HG03432 (cell line): ENCODE data around the gene LMO1.
A peak's percentile ranks its signal among the peaks of the same experiment; 100 is the strongest.

ENCODE experiments used
- ATAC-seq: cut with Tn5 transposase; IDR thresholded peaks from one replicate; pipeline ENCODE4 v1.9.1; 2021; ENCODE audit warnings: mild to moderate bottlenecking, moderate library complexity; ENCODE audit not compliant: unreplicated experiment

Gene LMO1

GRCh38 chr11:8207080-8208000, 56.3 kb downstream of the LMO1 start:
- ATAC-seq = no peak

GRCh38 chr11:8206251-8207079, 57.2 kb downstream of the LMO1 start:
- ATAC-seq = no peak

- no peak for ATAC-seq
Measured at GRCh38 chr11:8205566-8205965, 58.1 kb downstream of the LMO1 start.

GRCh38 chr11:8204596-8204995, 59.1 kb downstream of the LMO1 start:
- ATAC-seq = no peak

GRCh38 chr11:8204025-8204424, 59.7 kb downstream of the LMO1 start:
- no peak for ATAC-seq

GRCh38 chr11:8203414-8203715, 60.3 kb downstream of the LMO1 start:
- no peak for ATAC-seq

- ATAC-seq = no peak
Measured at GRCh38 chr11:8202516-8203413, 60.9 kb downstream of the LMO1 start.

- peak; percentile 73 for ATAC-seq
Measured at GRCh38 chr11:8201644-8202365, 61.9 kb downstream of the LMO1 start.

GRCh38 chr11:8199676-8200075, 64.0 kb downstream of the LMO1 start:
- no peak for ATAC-seq

- no peak for ATAC-seq
Measured at GRCh38 chr11:8196749-8197148, 66.9 kb downstream of the LMO1 start.

GRCh38 chr11:8194956-8195355, 68.7 kb downstream of the LMO1 start:
- no peak for ATAC-seq

GRCh38 chr11:8192896-8193209, 70.8 kb downstream of the LMO1 start:
- no peak for ATAC-seq

- ATAC-seq = no peak
Measured at GRCh38 chr11:8192016-8192895, 71.4 kb downstream of the LMO1 start.

GRCh38 chr11:8190431-8190830, 73.2 kb downstream of the LMO1 start:
- no peak for ATAC-seq

- ATAC-seq = no peak
Measured at GRCh38 chr11:8186429-8186828, 77.2 kb downstream of the LMO1 start.

- ATAC-seq = no peak
Measured at GRCh38 chr11:8183111-8183510, 80.6 kb downstream of the LMO1 start.

- no peak for ATAC-seq
Measured at GRCh38 chr11:8180469-8180868, 83.2 kb downstream of the LMO1 start.

- ATAC-seq = no peak
Measured at GRCh38 chr11:8178297-8178696, 85.4 kb downstream of the LMO1 start.

GRCh38 chr11:8177136-8177535, 86.5 kb downstream of the LMO1 start:
- no peak for ATAC-seq
